Activated CD8-positive, alpha-beta T cell treated with anti-CD3 and anti-CD28 coated beads for 36 hours (primary cell): ENCODE measurements around the gene KCNJ11. TPM values are rescaled to one million over a fixed set of nuclear protein-coding genes. Genes with fewer than 3 reads are reported as not detected.
A peak's percentile ranks its signal among the peaks of the same experiment; 100 is the strongest.

Experiments used
- ATAC-seq: fragments of 200-7000 bp; cut with Tn5 transposase; one replicate; pipeline ENCODE4 v1.10.0; 2021; ENCODE audit warnings: mild to moderate bottlenecking, moderate library complexity
- CTCF ChIA-PET: fragments of 350-600 bp; sonication (Branson Sonifier 250); formaldehyde crosslinking; loops from one replicate; lab custom pipeline; 2021; ENCODE audit warnings: antibody characterized with exemption; lab: Charles Lee
- POLR2A ChIA-PET: fragments of 350-600 bp; sonication (Branson Sonifier 250); formaldehyde crosslinking; loops from one replicate; lab custom pipeline; 2021; ENCODE audit warnings: antibody characterized with exemption; lab: Charles Lee
- DNase-seq: peaks from one replicate; pipeline ENCODE4 v3.0.0-alpha.2; 2020
- H3K27ac Mint-ChIP-seq: one replicate; pipeline ENCODE4 v1.8.0; 2021; ENCODE audit warnings: mild to moderate bottlenecking, mixed read lengths
- H3K27me3 Mint-ChIP-seq: one replicate; pipeline ENCODE4 v1.8.0; 2021; ENCODE audit warnings: mixed read lengths
- H3K36me3 Mint-ChIP-seq: one replicate; pipeline ENCODE4 v1.8.0; 2021; ENCODE audit warnings: low read depth, mixed read lengths
- H3K4me1 Mint-ChIP-seq: one replicate; pipeline ENCODE4 v1.8.0; 2021; ENCODE audit warnings: low read depth, mixed read lengths
- H3K4me3 Mint-ChIP-seq: one replicate; pipeline ENCODE4 v1.8.0; 2021; ENCODE audit warnings: mild to moderate bottlenecking, moderate library complexity, mixed read lengths
- H3K9me3 Mint-ChIP-seq: one replicate; pipeline ENCODE4 v1.8.0; 2021; ENCODE audit warnings: mixed read lengths
- intact Hi-C: fragments of 100-400 bp; cut with micrococcal nuclease; formaldehyde crosslinking; loops from one replicate; pipeline ENCODE4 v1.10.0; 2022
- total RNA-seq, 2 experiments: library from RNA; stranded (reverse); gene quantifications; one replicate each; pipeline ENCODE4 v1.2.3, GENCODE V29; 2021
- TF ChIP-seq, protein P1 (sequence below): fragments of 200-600 bp; IDR thresholded peaks from one replicate; pipeline ENCODE4 v1.8.0; 2022; ENCODE audit warnings: antibody characterized with exemption, mild to moderate bottlenecking

Gene KCNJ11
- total RNA-seq, 2 experiments from 2014 or later: 1.2 to 2.4 TPM

DNA sequence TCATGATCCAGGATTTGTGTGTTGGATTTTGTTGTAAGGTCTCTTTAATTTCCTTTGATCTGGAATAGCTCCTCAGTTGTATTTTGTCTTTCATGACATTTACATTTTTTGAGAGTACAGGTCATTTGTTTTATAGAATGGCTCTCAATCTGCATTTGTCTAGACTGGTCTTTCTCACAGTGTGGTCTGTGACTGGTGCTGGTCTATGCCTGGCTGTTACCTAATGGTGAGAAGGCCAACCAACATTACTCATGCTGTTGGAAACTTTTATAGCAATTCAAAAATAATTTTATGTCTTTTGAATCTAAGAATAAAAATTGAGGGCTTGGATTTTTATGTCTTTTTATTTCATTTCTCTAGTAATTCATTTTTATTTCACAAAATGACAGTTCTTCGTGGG, 40.8 kb downstream of the KCNJ11 start:
- TF ChIP-seq, protein P1, sequence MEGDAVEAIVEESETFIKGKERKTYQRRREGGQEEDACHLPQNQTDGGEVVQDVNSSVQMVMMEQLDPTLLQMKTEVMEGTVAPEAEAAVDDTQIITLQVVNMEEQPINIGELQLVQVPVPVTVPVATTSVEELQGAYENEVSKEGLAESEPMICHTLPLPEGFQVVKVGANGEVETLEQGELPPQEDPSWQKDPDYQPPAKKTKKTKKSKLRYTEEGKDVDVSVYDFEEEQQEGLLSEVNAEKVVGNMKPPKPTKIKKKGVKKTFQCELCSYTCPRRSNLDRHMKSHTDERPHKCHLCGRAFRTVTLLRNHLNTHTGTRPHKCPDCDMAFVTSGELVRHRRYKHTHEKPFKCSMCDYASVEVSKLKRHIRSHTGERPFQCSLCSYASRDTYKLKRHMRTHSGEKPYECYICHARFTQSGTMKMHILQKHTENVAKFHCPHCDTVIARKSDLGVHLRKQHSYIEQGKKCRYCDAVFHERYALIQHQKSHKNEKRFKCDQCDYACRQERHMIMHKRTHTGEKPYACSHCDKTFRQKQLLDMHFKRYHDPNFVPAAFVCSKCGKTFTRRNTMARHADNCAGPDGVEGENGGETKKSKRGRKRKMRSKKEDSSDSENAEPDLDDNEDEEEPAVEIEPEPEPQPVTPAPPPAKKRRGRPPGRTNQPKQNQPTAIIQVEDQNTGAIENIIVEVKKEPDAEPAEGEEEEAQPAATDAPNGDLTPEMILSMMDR: no peak
- ChIA-PET POLR2A (no interaction called here), CTCF (interaction anchor here (2.5 kb wide), 1 partner anchor 118 kb away, joined by 13 read pairs; no protein-coding TSS in a partner anchor)
- DNase-seq (no peak), ATAC-seq (no peak)
- Mint-ChIP-seq H3K27me3 (no peaks in the 10 kb centered on the region), H3K9me3 (no peaks in the 10 kb centered on the region), H3K27ac (no peak overlapping the region), H3K36me3 (peaks cover 9% of the 10 kb centered on the region), H3K4me1 (peaks cover 34% of the 10 kb centered on the region), H3K4me3 (no peak overlapping the region)
- intact Hi-C loops: no loop called here

DNA sequence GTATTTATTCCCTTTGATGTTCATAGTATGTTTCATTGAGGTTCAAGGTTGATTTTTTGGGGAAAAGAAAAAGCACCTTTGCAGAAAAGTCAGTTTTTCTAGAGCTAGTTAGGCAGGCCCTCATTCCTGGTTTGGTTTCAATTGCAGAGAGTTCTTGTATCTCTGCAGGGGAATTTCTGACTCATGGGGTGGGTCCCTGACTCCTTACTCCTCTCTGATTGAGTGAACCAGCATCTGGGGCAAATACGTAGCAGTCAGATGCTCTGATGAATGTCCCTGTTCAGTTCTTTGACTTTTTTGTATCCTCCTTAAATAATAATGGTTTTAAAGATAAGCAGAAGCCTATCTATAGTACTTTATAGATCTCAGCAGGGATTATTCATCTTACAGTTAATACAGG, 44.6 kb downstream of the KCNJ11 start:
- H3K4me1 Mint-ChIP-seq: peaks cover 17% of the 10 kb centered on the region
- H3K36me3 Mint-ChIP-seq: peaks cover 11% of the 10 kb centered on the region
- H3K27ac Mint-ChIP-seq: peak overlapping the region; percentile 28
- no peak overlapping the region for H3K4me3 Mint-ChIP-seq
- CTCF ChIA-PET: interaction anchor here (0.9 to 1.9 kb wide), 4 partner anchors 10 to 161 kb away, joined by 3 to 13 read pairs (median 4); no protein-coding TSS in a partner anchor
- peak; percentile 98 for ATAC-seq
- TF ChIP-seq, protein P1: no peak
- no peaks in the 10 kb centered on the region for H3K27me3 Mint-ChIP-seq
- POLR2A ChIA-PET: interaction anchor here (1.3 kb wide), 1 partner anchor 62 kb away, joined by 3 read pairs; no protein-coding TSS in a partner anchor
- intact Hi-C loops: no loop called here
- peak; percentile 85 for DNase-seq
- H3K9me3 Mint-ChIP-seq: no peaks in the 10 kb centered on the region

GRCh38 chr11:17343257-17343656, 45.2 kb downstream of the KCNJ11 start:
- no peak overlapping the region for H3K27ac Mint-ChIP-seq
- ChIA-PET POLR2A (interaction anchor here (1.3 kb wide), 1 partner anchor 61 kb away, joined by 3 read pairs; no protein-coding TSS in a partner anchor), CTCF (no interaction called here)

More at GRCh38 chr11:17343257-17343656, 45.2 kb downstream of the KCNJ11 start:
- H3K9me3 Mint-ChIP-seq: no peaks in the 10 kb centered on the region
- ATAC-seq (no peak), DNase-seq (no peak)
- TF ChIP-seq, protein P1: no peak
- H3K27me3 Mint-ChIP-seq: no peaks in the 10 kb centered on the region
- peaks cover 11% of the 10 kb centered on the region for H3K36me3 Mint-ChIP-seq
- intact Hi-C loops: no loop called here
- H3K4me1 Mint-ChIP-seq: peaks cover 17% of the 10 kb centered on the region
- no peak overlapping the region for H3K4me3 Mint-ChIP-seq

Other genes with a start within 250 kb of the KCNJ11 start
- 10 to 100 TPM; 24.1 to 29.3 TPM for gene PIK3C2A, start 180.7 kb downstream of the KCNJ11 start, total RNA-seq
- gene NUCB2, start 111.9 kb downstream of the KCNJ11 start, total RNA-seq: 10 to 100 TPM; 81.9 to 86.0 TPM
- 1 to 10 TPM; 3.4 to 4.2 TPM for gene NCR3LG1, start 36.9 kb downstream of the KCNJ11 start, total RNA-seq
- not detected for gene ABCC8, start 88.2 kb upstream of the KCNJ11 start, total RNA-seq
- gene USH1C, start 155.8 kb upstream of the KCNJ11 start, total RNA-seq: not detected
- gene OTOG, start 158.6 kb upstream of the KCNJ11 start, total RNA-seq: not detected